ENCODE results near the gene PXMP2.

Gene PXMP2

DNA sequence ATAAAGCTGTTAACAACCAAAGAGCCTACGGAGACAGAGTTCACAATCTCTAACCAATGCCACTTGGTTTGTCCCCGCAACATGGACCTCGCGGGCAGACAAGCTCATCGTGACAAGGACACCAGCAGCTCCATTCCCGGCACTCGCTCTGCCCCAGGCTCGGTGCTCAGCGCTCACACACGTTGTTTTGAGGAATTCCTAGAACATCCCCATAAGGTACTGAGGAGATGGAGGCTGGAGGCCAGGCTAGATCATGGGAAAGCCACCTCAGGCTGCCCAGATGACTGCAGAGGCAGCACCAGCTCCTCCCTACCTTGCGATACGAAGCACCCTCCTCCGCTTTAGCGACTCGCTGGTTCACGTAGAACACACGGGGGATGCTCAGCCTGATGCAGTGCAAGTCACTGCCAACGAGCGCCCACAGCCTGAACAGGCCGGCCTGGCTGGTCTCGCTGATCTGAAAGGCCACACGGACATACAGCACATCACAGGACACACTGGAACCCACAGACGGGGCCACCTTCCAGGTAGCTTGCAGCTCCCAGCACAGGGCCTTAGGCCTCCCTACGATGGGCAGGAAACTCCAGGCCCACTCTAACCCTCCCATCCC lies 38.7 kb upstream of the PXMP2 start:
- H3K9ac ChIP-seq (ENCODE audit: low read depth, low read length, poor library complexity, severe bottlenecking): no peak overlapping the region
- H3K4me1 ChIP-seq (ENCODE audit: insufficient read depth, low read length, poor library complexity, severe bottlenecking): no peaks in the 10 kb centered on the region
- no peaks in the 10 kb centered on the region for H3F3A ChIP-seq (ENCODE audit: low read depth)
- H3K4me3 ChIP-seq (ENCODE audit: low read length, poor library complexity, severe bottlenecking): no peak overlapping the region
- no peaks in the 10 kb centered on the region for H3K79me2 ChIP-seq (ENCODE audit: insufficient read depth, low read length)
- no peaks in the 10 kb centered on the region for H3K27me3 ChIP-seq (ENCODE audit: insufficient read depth, low read length, poor library complexity, severe bottlenecking)
- no peaks in the 10 kb centered on the region for H4K20me1 ChIP-seq (ENCODE audit: insufficient read depth, low read length, poor library complexity, severe bottlenecking)
- H3K9me3 ChIP-seq (ENCODE audit: insufficient read depth, low read depth, low read length): no peaks in the 10 kb centered on the region
- no peak overlapping the region for H3K4me2 ChIP-seq (ENCODE audit: low read depth, low read length, poor library complexity, severe bottlenecking)
- H3K36me3 ChIP-seq (ENCODE audit: insufficient read depth, low read length): peaks cover 82% of the 10 kb centered on the region
- H2AFZ ChIP-seq (ENCODE audit: low read length): no peak overlapping the region
- TF ChIP-seq, protein P1, sequence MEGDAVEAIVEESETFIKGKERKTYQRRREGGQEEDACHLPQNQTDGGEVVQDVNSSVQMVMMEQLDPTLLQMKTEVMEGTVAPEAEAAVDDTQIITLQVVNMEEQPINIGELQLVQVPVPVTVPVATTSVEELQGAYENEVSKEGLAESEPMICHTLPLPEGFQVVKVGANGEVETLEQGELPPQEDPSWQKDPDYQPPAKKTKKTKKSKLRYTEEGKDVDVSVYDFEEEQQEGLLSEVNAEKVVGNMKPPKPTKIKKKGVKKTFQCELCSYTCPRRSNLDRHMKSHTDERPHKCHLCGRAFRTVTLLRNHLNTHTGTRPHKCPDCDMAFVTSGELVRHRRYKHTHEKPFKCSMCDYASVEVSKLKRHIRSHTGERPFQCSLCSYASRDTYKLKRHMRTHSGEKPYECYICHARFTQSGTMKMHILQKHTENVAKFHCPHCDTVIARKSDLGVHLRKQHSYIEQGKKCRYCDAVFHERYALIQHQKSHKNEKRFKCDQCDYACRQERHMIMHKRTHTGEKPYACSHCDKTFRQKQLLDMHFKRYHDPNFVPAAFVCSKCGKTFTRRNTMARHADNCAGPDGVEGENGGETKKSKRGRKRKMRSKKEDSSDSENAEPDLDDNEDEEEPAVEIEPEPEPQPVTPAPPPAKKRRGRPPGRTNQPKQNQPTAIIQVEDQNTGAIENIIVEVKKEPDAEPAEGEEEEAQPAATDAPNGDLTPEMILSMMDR (conservative IDR thresholded peaks at IDR 0.05; ENCODE audit: low read length): no peak
- TF ChIP-seq EZH2phosphoT487 (IDR thresholded peaks at IDR 0.05; ENCODE audit: borderline replicate concordance): no peak
- H3K9me2 ChIP-seq (replicated peaks; ENCODE audit: low read depth, low read length): no peaks in the 10 kb centered on the region

DNA sequence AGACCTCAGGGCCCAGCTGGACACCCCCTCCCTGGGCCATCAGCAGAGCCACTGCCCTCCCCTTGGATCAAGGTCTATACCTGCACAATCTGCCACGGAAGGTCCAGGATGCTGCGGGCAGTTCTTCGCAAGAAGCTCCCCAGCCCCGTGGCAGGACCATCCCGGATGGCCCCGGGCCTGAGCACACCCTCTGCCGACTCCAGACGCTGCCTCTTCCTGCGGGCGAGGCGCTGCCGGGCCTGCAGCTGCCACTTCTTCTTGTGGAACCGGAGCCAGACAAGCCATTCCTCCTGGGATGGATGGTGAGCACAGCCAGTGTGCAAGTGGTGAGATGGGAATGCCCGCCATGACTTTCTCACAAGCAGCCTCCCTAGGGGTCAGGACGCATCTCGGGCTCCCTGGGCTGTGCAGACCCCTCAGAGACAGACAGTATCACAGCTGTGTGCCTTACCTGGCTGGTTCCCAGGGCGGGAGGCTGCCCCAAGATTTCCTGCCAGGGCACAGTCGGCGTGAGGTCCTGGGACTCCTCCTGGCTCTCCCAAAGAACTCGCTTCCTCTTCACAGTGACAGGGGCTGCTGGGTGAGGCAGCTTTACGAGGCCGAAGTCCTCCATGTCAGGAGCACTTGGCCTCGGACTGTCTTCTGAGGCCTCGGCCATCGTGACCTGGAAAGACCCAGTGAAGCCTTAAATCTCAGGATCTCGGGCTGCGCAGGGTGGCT lies 38.0 kb upstream of the PXMP2 start:
- TF ChIP-seq, protein P1 (conservative IDR thresholded peaks at IDR 0.05; ENCODE audit: low read length): no peak
- TF ChIP-seq EZH2phosphoT487 (IDR thresholded peaks at IDR 0.05; ENCODE audit: borderline replicate concordance): no peak
- H3K4me1 ChIP-seq (ENCODE audit: insufficient read depth, low read length, poor library complexity, severe bottlenecking): no peaks in the 10 kb centered on the region

DNA sequence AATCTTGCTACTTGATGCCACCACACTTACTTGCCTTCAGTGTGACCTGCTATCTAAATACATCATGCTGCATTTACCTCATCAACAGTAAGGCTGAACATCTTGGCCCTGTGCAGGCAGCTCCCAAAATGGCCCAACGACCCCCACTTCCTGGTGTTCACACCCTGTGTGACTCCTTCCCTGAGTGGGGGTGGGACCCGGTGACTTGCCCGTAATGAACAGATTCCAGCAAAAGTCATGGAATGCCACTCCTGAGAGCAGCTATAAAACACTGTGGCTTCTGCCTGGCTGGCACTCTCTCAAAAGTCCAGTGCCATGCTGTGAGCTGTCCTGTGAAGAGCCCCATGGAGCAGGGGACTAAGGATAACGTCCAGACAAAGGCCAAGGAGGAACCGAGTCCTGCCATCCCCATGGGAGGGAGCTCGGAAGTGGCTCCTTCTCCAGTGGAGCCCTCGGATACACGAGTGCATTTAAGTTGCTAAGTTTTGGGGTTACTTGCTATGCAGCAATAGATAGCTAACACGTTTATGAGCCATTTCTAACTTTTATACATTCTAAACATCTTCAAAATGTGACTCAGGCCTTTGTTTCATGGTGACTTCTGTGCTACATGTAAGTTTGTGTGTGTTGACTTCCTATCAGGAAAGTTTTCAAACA lies 35.8 kb upstream of the PXMP2 start:
- H2AFZ ChIP-seq (ENCODE audit: low read length): no peak overlapping the region
- H3K27me3 ChIP-seq (ENCODE audit: insufficient read depth, low read length, poor library complexity, severe bottlenecking): no peaks in the 10 kb centered on the region
- H3K9ac ChIP-seq (ENCODE audit: low read depth, low read length, poor library complexity, severe bottlenecking): no peak overlapping the region
- H3K9me3 ChIP-seq (ENCODE audit: insufficient read depth, low read depth, low read length): no peaks in the 10 kb centered on the region
- H3F3A ChIP-seq (ENCODE audit: low read depth): no peaks in the 10 kb centered on the region
- no peaks in the 10 kb centered on the region for H3K4me1 ChIP-seq (ENCODE audit: insufficient read depth, low read length, poor library complexity, severe bottlenecking)
- H3K79me2 ChIP-seq (ENCODE audit: insufficient read depth, low read length): no peaks in the 10 kb centered on the region
- no peak overlapping the region for H3K4me3 ChIP-seq (ENCODE audit: low read length, poor library complexity, severe bottlenecking)
- H3K9me2 ChIP-seq (replicated peaks; ENCODE audit: low read depth, low read length): no peaks in the 10 kb centered on the region
- H3K4me2 ChIP-seq (ENCODE audit: low read depth, low read length, poor library complexity, severe bottlenecking): no peak overlapping the region
- peaks cover 89% of the 10 kb centered on the region for H3K36me3 ChIP-seq (ENCODE audit: insufficient read depth, low read length)
- no peak for TF ChIP-seq EZH2phosphoT487 (IDR thresholded peaks at IDR 0.05; ENCODE audit: borderline replicate concordance)
- TF ChIP-seq, protein P1 (conservative IDR thresholded peaks at IDR 0.05; ENCODE audit: low read length): no peak
- no peaks in the 10 kb centered on the region for H4K20me1 ChIP-seq (ENCODE audit: insufficient read depth, low read length, poor library complexity, severe bottlenecking)

More for the DNA sequence above, 38.0 kb upstream of the PXMP2 start:
- no peaks in the 10 kb centered on the region for H3K9me2 ChIP-seq (replicated peaks; ENCODE audit: low read depth, low read length)
- H3K9ac ChIP-seq (ENCODE audit: low read depth, low read length, poor library complexity, severe bottlenecking): no peak overlapping the region
- no peaks in the 10 kb centered on the region for H3K79me2 ChIP-seq (ENCODE audit: insufficient read depth, low read length)
- peaks cover 84% of the 10 kb centered on the region for H3K36me3 ChIP-seq (ENCODE audit: insufficient read depth, low read length)
- no peak overlapping the region for H2AFZ ChIP-seq (ENCODE audit: low read length)
- no peak overlapping the region for H3K4me3 ChIP-seq (ENCODE audit: low read length, poor library complexity, severe bottlenecking)
- no peaks in the 10 kb centered on the region for H3F3A ChIP-seq (ENCODE audit: low read depth)
- H4K20me1 ChIP-seq (ENCODE audit: insufficient read depth, low read length, poor library complexity, severe bottlenecking): no peaks in the 10 kb centered on the region
- H3K9me3 ChIP-seq (ENCODE audit: insufficient read depth, low read depth, low read length): no peaks in the 10 kb centered on the region
- H3K27me3 ChIP-seq (ENCODE audit: insufficient read depth, low read length, poor library complexity, severe bottlenecking): no peaks in the 10 kb centered on the region
- H3K4me2 ChIP-seq (ENCODE audit: low read depth, low read length, poor library complexity, severe bottlenecking): no peak overlapping the region
